Stimulated activated CD8-positive, alpha-beta memory T cell treated with anti-CD3 and anti-CD28 coated beads, Interleukin-4, amount 100 ng/mL, for 4 hours (primary cell): ENCODE data around the gene FGF1.
"Not testable (repeated sequence)": the region's sequence is repeated elsewhere in the genome, so short reads cannot be mapped to it uniquely, and the experiment has no call there.

Experiments
- DNase-seq, 2 donors: peaks; one replicate each; pipeline ENCODE4 v3.0.0-alpha.2; 2020; ENCODE audit warnings: low read depth in 2 of 2, low spot score in 1 of 2

The FGF1 gene

DNA sequence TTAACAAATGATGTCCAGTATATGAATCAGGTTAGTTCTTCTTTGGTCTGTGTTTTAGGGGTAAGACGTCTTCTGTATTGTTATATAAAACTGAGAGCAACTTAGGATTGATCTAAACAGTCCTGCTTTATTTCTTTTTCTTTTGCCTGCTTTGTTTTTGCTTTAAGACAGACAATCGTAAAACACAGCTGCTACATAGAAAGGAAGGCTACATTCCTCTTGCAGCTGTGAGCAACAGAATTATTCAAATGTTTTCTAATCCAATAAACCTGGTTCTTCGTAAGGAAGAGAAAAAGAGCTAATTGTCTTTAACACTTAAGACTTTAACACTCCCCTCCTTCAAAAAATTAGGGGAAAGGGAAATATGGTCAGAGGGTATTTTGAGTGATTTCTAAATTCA, 14.6 kb downstream of the FGF1 start:
- DNase-seq: no peak

DNA sequence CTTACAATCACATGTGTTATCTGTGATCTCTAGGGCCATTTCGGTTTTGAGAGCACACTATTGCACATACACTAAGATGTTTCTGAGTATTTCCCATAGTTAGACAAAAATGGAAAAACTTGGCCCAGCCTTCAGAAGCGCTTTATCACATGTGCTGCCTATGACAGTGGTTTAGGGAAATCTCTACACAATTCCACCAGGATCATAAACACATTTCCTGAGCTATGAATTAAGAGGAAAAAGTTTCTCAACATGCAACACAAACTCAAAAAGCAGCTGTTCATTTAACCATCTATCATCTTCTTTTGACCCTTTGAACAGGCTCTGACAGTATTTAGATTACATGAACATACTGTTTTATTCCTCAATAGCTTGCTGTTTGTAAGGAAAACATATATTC, 15.1 kb downstream of the FGF1 start:
- no peak for DNase-seq

DNA sequence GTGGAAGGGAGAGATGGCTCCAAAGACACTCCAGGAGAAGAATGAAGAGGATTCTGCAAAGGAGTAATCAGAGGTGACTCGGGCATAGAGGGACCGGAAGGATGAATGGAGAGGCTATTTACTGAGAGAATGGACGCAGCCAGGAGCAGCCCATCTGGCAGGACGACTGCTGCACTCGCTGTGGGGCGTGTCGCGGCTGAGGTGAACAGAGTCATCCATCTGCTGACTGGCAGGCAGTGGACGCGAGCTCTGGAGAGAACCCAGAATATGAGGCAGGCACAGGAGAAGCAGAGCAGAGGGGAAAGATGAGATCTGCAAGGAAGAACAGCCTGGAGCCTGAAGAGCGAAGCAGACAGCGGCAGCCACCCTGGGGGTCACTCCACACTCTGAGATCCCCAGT, 16.4 kb downstream of the FGF1 start:
- no peak for DNase-seq

DNA sequence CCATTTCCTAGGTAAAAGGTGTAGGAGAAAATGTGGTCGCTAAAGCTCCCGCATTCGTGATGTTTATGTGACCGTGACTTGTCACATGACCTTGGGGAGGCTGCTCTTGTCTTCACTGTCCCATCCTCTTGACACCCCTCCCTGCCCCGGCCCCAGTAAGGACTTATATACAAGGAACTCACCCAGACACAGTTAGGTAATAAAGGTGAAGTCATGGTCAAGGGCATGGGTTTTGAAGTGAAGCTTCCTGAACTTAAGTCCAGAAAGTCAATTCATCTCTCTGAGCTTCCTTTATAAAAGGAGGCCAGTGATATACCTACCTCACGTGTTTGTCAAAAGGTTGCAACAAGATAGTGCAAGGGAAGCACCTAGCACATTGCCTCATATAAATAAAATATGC, 17.6 kb downstream of the FGF1 start:
- no peak for DNase-seq

DNA sequence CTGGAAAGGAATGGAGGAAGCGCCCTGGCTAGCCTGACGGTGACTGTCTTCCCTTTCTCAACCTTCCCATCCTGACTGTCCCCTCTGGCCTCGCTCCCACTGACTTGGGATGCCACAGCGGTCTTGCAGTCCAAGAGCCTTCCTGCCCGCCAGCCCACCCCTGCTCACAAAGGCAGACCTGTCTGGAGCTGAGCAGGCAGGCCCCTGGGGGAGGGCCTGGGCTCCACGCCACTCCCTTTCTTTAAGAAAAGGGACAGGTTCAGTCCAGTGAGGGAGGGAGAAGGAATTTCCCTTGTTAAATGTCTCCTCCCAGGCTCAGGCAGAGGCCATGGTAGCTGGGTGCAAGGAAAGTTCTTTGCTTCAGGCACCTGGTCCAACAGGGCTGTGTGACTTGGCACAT, 18.1 kb downstream of the FGF1 start:
- DNase-seq: no peak

DNA sequence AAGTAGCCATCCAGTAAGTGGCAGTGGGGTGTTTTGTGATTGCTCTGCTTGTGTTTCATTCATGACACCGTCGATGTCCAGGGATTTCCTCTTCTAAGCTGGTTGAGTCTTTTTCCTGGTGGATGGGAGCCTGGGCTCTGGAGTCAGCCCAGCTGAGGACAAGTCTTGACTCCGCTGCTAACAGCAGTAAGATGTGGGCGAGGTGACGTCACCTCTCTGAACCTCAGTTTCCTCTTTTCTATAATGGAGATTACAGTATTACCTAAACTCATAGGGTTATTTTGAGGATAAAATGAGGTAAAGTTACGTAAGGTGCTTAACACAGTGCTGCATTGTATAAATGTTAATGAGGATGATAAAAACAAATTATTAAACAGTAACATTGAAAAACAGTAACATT, 21.3 kb downstream of the FGF1 start:
- DNase-seq: no peak

DNA sequence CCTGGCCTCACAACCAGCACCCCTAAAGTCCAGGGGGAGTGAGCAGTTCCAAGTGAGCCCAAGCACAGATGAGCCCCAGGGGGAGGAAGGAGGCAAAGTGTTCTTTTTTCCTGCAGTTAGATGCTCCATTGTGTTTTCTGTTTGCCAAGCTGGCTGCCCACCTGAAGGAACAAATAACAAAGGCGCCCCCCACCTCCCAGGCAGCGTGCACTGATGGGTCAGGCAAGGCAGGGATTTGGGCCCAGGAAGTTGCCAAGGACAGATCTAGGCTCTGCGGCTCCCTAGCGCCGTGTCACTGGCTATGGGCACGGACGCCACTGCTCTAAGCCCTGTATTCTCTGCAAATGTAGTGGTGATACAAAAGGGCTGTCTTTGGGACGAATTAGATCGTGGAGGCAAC, 21.8 kb downstream of the FGF1 start:
- DNase-seq: no peak

DNA sequence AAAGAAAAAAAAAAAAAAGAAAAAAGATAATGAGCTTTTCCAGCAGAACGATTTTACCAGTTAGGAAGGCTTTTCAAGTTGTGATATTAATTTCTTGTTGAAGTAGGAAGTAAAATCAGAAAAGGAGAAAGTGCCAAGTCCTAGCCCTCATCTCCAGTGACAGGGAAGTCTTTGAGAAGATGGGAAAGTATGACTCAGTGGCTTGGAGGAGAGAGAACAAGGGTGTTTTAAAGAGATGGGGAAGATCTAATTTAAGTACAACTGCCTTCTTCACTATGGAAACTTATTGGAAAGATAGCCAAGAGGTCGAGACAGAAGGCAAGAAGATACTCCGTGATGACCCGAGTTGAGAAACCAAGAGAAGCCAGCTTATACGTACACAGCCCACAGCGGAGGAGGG, 22.6 kb downstream of the FGF1 start:
- no peak for DNase-seq

DNA sequence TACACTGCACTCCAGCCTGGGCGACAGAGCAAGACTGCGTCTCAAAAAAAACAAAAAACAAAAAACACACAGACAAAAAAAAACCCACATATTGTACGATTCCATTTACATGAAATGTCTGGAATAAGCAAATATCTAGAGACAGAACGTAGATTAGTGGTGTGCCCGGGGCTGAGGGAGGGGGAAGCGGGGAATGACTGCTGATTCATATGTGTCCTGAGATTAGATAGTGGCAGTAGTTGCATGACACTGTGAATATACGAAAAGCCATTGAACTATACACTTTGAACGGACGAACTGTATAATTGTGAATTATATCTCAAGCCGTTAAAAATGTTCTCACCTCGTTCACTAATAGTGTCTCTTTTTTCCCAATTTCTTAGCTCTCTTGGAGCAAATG, 23.9 kb downstream of the FGF1 start:
- DNase-seq: no peak

DNA sequence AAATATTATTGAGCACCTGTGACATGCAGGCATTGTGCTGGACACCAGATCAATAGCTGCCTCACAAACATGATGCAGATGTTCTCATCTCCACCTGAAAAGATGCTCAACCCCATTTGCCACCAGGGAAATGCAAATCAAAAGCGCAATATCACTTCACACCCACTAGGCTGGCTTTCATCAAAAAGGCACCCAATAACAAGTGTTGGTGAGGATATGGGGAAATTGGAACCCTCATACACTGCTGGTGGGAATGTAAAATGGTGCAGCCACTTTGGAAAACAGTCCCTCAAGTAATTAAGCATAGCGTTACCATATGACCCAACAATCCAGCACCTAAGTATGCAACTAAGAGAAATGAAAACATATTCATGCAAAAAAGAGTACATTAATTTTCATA, 24.7 kb downstream of the FGF1 start:
- DNase-seq: no peak

DNA sequence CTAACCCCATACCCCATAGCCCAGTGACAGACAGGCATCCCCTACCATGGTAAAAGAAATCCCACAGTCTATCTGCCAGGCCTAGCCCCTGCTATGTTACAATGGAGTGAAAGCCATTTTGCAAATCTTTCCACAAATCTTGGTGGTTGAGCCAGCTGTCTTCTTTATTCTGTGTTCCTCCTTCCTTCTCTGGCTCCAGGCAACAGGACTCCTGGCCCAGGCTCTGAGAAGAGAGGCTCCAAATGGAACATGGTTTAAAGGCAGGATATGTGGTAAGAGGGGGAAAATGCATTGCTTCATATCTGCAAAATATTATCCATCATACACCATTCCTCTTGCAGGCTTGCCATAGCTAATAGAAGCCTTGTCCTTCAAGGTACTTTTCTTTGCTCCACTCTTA, 25.2 kb downstream of the FGF1 start:
- no peak for DNase-seq

DNA sequence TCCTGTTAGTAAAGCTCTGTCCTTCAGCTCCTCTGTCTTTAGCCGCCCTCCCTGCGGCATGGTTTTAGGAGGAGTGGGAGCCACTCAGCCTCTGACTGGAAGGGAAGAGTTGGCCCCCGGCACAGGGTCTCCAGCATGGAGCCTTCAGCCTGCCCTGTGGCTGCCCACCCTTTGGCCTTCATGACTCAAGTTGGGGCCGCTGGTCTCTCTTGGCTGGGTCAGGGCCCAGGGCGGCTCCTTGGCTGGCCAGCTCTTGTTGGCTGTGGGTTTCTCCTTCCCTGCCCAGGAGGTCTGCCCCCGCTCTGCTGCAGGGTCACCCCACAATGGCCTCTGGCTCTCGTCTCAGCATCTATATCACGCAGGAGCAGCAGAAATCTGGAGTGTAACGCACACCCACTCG, 25.7 kb downstream of the FGF1 start:
- no peak for DNase-seq

DNA sequence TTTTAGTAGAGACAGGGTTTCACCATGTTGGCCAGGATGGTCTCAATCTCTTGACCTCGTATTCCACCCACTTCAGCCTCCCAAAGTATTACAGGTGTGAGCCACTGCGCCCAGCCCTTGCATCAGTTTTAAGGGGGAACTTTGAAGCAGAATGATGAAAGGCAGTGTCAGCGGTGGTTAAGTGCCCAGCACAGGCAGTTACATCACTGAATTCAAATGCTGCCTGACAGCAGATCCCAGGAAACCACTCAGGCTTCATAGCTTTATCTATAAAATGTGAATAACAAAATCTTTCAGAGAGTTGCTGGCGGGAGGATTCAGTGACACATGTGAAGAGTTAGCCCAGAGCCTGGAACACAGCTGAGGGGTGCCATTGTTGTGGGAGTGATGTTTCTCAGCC, 26.5 kb downstream of the FGF1 start:
- DNase-seq: no peak

DNA sequence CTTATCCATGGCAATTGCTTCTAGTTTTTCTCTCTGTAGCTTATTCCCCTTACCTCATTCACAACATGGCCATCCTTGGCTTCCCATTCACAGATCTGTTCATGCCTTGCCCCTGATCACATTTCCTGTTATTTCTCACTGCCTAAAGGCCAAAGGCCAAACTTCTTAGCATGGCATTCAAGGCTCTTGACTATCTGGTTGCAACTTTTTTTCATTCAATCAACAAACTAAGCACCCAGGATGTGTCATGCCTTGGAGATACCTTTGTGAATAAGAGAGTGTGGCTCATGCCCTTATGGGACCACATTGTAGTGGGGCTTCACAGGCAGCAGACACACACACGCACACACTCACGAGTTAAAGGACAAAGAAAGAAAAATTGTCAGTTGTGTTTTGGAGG, 27.6 kb downstream of the FGF1 start:
- no peak for DNase-seq

DNA sequence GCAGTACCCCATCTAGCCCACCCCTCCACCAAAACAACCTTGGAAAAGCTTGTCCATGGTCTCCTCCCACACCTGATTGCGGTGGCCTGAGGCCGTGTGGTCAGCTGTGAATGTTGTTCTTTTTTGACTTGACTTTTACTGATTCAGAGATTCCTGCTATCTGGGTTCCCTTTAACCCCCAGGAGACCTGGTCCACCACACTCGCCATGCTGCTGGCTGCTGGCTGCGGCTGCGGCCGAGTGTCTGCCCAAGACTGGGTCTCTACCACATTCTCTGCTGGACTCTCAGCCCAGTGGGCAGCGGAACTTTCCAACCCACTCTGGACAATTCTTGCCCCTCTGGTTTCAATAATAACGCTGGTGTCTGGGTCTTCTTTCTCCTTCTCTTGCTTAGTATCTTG, 28.4 kb downstream of the FGF1 start:
- DNase-seq: no peak

DNA sequence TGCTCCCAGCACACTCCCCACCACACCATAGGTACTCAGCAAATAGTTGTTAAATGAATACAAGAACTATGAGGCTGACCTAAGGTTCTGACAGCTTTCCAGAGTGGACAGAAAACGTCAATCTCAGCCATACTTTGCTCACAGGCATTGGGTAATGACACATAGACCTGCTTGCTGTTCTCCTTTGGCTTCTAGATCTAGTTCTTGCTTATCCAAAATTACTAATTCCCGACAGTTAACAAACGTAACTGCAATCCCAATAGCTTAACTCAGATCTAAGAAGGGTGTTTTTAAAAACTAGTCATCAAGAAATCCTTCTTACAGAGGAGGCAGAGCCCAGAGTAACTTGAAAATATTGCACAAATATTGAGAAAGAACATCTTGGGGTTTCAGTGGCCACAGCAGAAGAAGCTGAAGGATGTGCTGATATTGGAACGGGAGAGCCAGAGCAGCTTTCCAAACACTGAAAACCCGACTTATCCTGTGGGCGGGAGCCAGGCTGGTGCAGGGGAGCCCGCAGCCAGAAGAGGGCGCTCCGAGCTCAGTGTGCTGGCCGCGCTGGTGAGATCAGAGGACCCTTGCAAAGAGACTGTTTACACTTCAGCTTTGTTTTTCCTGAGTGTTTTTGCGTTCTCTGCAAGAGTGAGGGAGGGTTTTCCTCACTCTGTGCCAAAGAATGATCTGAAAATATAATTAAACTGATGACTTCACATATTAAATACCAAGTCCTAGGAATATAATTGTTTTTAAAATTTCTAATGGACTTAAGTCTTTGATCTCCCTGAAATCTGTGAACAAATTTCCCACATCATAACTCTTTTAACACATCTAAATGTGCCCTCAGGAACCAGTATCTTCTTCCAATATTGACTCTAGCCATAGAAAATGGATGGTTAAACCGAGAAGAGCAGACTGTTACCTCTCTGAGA, 30.3 kb downstream of the FGF1 start:
- DNase-seq: peak; percentile 20 to 45

DNA sequence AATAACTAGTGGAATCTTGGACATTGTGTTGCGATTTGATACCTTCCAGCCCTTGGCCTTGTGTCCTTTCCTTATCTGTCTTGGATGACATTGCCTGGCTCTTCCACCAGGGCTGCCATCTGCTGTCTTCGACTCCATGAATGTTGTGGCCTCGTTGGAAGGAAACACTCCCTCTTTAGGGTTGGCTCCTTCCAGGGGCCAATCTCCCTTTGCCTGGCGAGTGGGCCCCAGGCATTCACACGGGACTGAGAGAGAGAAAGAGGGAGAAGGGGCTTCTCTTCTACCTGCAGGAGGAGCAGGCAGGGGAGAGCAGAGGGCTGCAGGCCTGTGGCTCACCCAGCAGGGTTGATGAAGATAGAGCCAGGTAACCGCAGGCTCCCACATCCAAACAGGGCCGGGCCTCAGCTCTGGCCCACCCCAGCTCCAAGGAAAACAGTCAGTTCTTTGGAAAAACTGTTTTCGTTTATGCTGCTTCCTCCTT, 31.3 kb downstream of the FGF1 start:
- DNase-seq: no peak

DNA sequence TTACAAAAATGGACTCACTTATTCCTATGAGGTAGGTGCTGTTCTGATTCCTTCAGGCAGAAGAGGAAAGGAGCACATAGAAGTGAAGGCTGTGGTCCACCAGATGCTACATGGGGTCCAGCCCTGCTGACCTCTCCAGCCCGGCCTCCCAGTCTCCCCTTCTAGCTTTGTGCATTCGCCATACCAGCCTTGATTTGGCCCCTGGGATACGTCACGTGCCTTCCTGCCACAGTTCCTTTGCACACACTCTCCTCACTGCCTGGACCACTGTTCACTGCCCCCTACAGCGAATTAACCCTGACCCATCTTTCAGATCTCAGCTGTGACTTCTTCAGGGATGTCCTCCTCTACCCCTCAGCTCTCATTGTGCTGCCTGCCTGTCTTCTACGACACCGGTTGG, 32.6 kb downstream of the FGF1 start:
- DNase-seq: no peak

DNA sequence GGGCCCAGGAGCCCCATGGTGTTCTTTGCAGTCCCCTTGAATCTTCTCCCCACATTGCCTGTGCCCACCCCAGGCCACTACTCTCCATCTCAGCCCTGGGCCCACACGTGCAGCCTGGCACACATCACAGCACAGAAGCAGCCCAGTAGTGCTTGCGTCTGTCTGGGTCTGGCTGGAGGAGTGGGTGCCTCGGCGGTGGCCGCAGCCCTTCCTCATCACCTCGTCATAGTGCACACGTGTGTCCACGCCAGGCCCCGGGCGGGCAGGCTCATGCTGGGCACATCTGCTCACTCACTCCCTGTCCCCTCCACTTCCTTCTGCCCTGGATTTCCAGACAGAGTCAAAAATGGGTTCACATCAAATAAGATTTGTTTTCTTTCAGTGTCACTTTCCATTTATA, 33.3 kb downstream of the FGF1 start:
- no peak for DNase-seq

DNA sequence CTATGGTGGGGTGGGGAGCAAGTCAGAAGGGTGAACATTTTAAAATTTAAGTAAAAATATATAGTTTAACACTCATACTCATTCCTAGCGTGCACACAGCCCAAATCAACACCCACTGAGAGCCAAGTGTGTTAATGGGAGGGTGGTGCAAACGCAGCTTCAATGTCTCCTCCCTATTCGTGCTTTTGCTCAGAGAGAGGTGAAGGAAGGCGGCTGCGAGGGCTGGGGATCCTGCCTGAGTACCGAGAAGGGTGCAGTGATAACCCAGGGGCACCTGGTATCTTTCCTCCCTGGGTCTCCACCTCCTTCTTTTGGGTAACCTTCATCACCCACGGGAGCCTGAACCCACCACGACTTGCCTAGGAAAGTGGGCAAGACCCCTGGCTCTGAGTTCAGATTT, 35.0 kb downstream of the FGF1 start:
- no peak for DNase-seq

DNA sequence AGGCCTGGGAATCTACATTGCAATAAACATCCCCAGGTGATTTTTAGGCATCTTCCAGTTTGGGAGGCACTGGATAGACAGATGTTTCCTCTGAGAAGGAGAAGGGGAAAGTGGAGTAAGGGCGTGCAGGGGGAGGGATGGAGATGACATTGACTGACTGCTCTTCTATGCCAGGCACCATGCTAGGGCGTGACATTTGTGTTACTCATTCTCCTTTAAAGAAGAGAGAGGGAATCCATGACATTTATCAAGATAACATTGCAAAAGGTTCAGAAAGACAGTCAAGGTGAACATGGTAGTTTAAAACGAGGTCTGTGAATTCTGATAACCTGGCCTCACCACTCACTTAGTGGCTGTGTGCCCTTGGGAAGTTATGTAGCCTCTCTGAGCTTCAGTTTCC, 35.8 kb downstream of the FGF1 start:
- no peak for DNase-seq

DNA sequence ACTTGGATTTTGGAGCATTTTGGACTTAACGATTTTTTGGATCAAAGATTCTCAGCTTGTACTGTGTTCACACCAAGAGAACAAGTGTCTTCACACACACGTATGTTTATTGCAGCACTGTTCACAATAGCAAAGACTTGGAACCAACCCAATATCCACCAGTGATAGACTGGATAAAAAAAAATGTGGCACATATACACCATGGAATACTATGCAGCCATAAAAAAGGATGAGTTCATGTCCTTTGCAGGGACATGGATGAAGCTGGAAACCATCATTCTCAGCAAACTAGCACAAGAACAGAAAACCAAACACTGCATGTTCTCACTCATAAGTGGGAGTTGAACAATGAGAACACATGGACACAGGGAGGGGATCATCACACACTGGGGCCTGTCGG, 37.8 kb downstream of the FGF1 start:
- not testable (repeated sequence) for DNase-seq

DNA sequence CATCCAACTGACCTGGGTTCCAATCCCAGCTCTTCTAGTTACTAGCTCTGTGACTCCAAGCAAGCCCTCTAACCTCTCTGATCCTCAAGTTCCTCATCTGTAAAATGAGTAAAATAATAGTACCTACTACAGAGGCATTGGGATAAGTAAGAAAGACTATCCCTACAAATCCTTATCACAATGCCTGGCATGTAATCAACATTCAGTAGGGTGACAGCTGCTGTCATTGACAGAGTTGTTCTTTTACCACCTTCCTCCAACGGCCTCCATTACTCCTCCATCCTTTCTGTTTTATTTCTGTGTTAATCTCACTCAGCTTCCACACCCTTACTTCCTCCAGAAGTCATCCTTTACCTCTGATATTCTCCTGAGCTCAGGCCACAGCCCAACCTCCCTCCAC, 40.4 kb downstream of the FGF1 start:
- no peak for DNase-seq
